ENCODE results near the gene HSD17B7.

HSD17B7 gene

GRCh38 chr1:162861625-162862024 lies 71.1 kb downstream of the HSD17B7 start:
- DNase-seq, result no peak
